ENCODE measurements around the gene SYCP3. TPM values are rescaled to one million over a fixed set of nuclear protein-coding genes. Genes with fewer than 3 reads are reported as not detected.

The SYCP3 gene
- polyA plus RNA-seq, 1 of the 3 experiments (the other 2 are of a cell fraction) = 0.07 TPM

GRCh38 chr12:101680240-101680639 is 59.0 kb downstream of the SYCP3 start (continued):
- TF ChIP-seq IRF3 (IDR thresholded peaks at IDR 0.05; ENCODE audit: low read depth, low read length) = no peak
- TF ChIP-seq ELF1 (IDR thresholded peaks at IDR 0.05) = no peak
- no peak for TF ChIP-seq PBX3 (IDR thresholded peaks at IDR 0.05)
- no peak for TF ChIP-seq FOSL2 (IDR thresholded peaks at IDR 0.05; ENCODE audit: borderline replicate concordance, low read depth)
- TF ChIP-seq USF1 (IDR thresholded peaks at IDR 0.05; ENCODE audit: borderline replicate concordance, low read depth) = no peak
- TF ChIP-seq GABPA (IDR thresholded peaks at IDR 0.05; ENCODE audit: low read depth) = no peak
- TF ChIP-seq SIN3A (IDR thresholded peaks at IDR 0.05; ENCODE audit: borderline replicate concordance, low read depth, low read length) = no peak
- no peak for TF ChIP-seq RXRA (IDR thresholded peaks at IDR 0.05; ENCODE audit: borderline replicate concordance, low read depth)
- TF ChIP-seq RCOR1 (IDR thresholded peaks at IDR 0.05; ENCODE audit: low read length) = no peak

Small RNAs within 50 kb of the gene (small RNA-seq; reads per million reads assigned to genes)
- gene RNA5SP368 (0 reads per million in 7 experiments), gene RNU6-101P (0 reads per million in 7 experiments), gene RNY1P16 (0 reads per million in 7 experiments)

Other genes starting within 250 kb of the SYCP3 start
- not detected in 2 replicates for gene MYBPC1, start 144.5 kb downstream of the SYCP3 start, polyA plus RNA-seq (2012; rRNA removed)
- gene CHPT1, start 41.8 kb downstream of the SYCP3 start, polyA plus RNA-seq (2012; rRNA removed) = 12.0 and 13.2 TPM in 2 replicates
- 18.8 and 25.1 TPM in 2 replicates for gene GNPTAB, start 91.5 kb upstream of the SYCP3 start, polyA plus RNA-seq (2012; rRNA removed)
- 37.4 and 61.1 TPM in 2 replicates for gene DRAM1, start 138.1 kb upstream of the SYCP3 start, polyA plus RNA-seq (2012; rRNA removed)

Data from SK-N-SH (cell line).